Activated CD4-positive, alpha-beta T cell treated with anti-CD3 and anti-CD28 coated beads, Interleukin-10, Interleukin-2, amounts not matched to agents 100 ng/mL and 50 ng/mL, durations not matched to agents 16 hours and 8 hours (primary cell): ENCODE results near the gene ATP8A2.

Experiments
- DNase-seq: peaks from one replicate; pipeline ENCODE4 v3.0.0-alpha.2; 2020

ATP8A2 gene

GRCh38 chr13:25384758-25385410 is 13.1 kb downstream of the ATP8A2 start:
- no peak for DNase-seq

DNA sequence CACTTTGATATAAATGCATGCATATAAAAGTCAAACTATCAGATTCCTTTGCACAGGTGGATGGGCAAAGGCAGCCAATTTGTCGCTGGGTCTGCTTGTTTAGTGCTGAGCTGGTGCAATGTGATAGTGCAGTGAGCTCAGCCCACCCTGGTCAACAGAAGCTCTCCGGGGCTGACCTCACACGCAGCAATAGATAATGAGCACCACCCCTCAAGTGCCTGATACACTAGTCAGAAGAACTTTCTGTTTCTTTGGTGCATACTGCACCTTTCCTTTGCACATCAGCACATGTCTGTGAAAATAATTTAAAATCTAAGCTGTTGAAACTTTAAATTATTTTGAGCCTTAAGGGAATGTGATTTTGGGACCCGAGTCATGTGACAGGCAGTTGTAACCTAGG is 20.2 kb downstream of the ATP8A2 start:
- no peak for DNase-seq

DNA sequence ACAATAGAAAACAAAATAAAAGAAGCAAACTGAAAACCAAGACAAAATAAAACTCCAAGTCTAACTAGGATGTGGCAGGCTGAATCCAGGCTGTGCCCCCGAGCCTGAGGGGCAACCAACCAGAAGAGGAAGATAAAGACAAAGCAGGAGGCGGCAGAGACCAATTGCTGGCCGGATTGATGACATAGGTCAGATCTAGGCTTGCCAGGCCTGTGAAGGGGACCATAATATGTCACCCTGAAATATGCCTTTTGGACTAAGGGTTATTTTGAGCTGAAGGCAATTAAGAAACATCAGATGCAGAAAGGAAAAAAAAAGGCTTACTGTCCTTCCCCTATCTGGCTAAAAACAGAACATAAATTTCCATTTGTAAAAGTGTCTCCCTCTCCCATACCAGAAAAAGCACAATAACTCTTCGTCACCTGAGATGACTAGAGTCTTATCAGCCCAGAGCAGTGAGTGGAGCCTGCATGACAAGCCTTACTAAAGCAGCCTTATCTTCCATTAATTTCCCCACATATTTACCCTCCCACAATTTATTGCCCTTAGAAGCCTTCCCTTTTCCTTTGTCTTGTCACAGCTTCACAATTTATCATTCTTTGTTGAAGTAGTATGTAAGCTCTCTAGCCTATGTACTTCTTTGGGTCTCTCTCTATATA is 22.8 kb downstream of the ATP8A2 start:
- DNase-seq: no peak

DNA sequence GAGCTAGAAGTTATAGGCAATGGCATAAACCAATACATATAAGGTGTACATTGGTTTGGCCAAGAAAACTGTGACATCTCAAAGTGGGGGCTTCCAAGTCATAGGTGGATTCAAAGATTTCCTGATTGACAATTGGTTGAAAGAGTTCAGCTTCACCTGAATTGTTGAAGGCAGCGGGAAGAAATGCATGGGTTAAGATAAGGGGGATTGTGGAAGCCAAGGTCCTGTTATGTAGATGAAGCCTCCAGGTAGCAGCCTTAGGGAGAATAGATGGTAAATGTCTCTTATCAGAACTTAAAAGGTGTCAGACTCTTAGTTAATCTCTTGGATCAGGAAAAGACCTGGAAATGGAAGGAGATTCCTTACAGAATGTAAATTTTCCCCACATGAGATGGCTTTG is 26.0 kb downstream of the ATP8A2 start:
- DNase-seq: no peak

DNA sequence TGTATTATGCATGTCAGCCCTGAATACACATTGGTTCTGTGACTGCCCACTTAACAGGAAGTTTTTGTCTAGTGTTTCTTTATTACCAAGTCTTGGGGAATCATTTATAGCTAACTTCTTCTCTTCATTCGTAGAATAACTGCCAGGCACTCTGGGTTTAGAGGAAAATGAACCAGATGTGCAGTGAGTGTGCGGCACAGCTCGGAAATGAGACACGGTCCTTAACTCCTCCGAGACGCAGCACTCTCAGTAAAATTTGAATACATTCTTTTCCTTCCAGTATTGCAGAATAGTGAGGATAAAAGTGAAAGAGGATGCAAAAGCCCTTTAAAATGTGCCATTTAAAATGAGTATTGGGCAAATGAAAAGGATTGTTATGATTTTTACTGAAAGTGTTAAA is 29.2 kb downstream of the ATP8A2 start:
- DNase-seq: no peak

DNA sequence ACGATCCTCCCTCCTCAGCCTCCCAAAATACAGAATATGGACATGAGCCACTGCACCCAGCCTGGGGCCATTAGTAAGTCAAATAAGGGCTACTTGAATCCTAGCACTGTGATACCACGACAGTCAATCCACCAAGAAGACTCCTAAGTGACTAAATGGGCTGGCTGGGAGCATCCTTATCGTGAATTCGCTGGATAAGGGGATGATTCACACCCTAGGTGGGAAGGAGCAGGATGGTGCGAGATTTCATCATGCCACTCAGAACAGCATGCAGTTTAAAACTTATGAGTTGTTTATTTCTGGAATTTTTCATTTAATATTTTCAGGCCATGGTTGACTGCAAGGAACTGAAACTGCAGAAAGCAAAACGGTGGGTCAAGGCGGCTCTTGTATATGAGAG is 30.2 kb downstream of the ATP8A2 start:
- no peak for DNase-seq

- DNase-seq: peak; percentile 2
These were observed 34.6 kb downstream of the ATP8A2 start for GRCh38 chr13:25406377-25406776.

DNA sequence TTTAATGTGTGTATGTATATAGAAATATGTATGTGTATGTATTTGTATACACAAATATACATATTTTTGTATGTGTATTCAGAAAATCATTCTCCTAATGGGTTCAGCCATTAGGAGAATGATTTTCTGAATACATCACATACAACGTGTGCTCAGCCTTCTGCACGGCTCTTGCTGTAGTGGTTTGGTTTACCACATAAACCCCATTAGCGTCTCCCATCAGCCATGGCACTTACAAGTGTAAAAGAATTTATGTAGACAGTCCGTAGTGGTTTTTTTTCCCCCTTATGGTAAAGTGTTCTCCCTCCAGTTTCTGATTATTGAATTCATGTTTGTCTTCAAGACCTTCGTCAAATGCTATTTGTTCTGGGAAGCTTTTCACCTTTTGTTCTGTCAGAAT is 38.2 kb downstream of the ATP8A2 start:
- DNase-seq: no peak

DNA sequence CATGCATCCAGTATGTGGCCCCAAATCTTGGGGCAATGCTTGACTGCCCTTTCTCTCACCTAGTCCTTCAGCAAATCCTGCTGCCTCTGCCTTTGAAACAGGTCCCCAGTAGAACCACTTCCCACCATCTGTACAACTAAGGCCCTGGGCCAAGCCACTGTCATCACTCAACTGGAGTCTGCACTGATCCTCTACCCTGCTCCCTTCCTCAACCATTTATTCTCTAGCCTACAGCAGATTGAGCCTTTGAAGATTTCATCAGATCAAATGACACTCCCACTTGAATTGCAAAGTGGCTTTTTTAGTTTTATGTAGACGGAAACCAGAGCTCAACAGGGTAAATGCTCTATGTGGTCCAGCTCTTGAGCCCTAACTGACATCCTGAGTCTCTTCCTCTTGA is 43.5 kb downstream of the ATP8A2 start:
- no peak for DNase-seq

GRCh38 chr13:25417535-25417934 is 45.8 kb downstream of the ATP8A2 start:
- no peak for DNase-seq

DNA sequence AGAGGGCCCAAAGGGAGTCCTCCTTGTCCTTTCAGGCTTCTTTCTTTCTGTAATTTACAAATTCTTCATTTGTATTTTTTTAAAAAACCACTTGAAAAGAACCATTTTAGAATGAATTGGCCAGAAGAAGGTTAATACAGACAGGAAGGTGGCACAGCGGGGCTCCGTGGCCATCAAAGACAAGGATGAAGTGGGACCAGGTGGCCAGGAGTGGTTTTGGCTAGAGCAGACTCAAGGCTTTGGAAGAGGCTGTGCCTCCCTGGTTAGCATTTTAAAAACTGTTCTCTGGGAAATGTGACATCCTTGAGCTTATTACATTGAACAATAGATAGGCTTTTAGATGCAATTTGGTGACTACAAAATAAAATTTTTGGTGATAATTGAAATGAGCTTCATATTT is 48.4 kb downstream of the ATP8A2 start:
- DNase-seq: no peak

GRCh38 chr13:25421612-25422011 is 49.8 kb downstream of the ATP8A2 start:
- no peak for DNase-seq

DNA sequence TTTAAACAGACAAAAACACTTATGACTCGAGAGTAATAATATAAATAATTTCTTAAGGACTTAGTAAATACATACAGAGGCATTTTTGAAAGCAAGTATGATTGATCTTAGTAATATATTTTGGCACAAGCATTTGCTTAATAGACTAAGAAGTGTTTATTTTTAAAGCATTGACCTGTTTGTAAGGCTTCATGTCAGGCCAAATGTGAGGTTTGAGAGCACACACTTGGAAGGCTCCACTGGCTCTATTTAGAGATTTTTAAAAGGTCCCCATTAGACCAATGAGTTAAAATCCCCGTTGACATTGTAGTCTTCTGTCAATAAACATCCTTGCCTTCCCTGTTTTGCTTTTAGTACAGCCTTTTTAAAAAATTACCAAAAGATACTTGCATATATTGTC is 50.4 kb downstream of the ATP8A2 start:
- DNase-seq: no peak

- no peak for DNase-seq
These were observed 52.1 kb downstream of the ATP8A2 start for GRCh38 chr13:25423831-25424230.

DNA sequence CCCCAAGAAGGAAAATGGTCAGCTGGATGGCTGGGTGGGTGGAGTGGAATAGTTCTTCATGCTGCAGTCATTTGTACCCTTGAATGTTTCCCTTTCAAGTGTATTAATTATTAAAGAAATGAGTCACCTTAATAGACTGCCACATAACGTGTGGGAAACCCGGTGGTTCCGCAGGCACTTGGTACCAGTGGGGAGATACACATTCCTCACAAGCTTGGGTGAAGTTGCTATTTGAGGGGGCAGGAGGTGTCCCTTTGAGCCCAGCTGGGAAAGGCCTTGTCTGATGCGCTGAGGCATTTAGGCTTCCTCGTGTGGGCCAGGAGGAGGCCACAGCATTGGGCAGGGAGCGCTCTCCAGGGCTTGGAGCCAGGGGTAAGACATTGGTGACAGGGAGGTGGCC is 57.7 kb downstream of the ATP8A2 start:
- DNase-seq: no peak

DNA sequence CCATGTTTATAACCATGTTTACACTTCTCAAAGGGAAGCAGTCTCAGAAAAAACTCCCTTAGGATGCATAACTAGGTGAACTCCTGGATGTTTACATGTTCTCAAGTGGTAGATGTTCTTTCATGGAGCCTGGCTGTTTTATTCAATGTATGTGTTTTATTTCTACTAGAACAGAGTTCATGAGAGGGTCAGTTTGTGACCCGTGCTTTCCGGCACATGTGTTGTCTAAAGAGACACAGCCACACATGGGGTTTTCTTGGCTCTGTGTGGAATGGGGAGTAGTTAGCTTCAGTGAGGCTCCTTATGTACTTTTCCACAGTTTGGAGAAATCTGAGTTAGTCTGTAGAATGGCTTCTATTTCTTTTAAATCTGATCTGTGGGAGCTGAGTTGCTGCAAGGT is 60.9 kb downstream of the ATP8A2 start:
- DNase-seq: no peak

DNA sequence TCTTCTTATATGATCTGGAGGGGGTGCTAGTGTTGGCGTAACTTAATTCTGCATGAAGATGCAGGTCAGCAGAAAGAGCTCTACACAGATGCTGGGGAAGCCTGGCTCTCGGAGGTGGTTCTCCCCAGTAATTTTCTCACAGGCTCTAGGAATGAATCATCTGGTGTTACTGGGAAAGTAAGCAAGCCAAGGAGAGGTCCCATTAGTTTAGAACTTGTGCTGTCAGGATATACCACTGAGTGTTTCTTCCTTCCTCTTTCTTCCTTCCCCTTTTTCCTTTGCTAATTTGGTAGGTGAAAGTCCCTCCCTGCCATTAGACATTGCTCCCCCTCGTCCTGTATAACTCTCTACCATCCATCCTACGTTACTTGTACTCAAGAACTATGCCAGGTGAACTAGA is 68.3 kb downstream of the ATP8A2 start:
- no peak for DNase-seq

- no peak for DNase-seq
These were observed 74.5 kb downstream of the ATP8A2 start for GRCh38 chr13:25446261-25446660.

- DNase-seq: no peak
These were observed 75.6 kb downstream of the ATP8A2 start for GRCh38 chr13:25447396-25447795.

DNA sequence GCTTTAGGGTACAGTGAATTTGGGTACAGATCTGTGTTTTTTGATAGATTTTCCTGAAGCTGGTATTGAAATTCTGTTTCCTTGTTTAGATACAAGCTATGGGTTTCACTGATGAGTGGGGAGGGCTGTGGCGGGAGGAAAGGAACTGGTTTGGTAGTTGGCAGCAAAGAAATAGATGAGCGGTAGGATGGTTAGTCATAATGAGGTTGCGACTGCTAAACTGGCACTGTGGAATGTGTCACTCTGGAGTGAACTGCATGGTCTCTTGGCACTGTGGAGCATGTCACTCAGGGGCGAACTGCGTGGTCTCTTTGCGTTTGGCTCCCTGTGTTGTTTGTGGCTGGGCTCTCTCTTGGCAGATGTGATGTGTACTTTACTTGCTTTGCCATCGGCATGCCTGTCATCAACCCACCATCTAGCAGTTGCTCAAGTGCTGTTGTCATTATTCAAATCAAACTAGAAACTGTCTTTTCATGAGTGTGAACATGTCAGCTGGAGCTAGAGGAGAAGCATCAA is 82.1 kb downstream of the ATP8A2 start:
- no peak for DNase-seq

- DNase-seq: no peak
These were observed 83.4 kb downstream of the ATP8A2 start for GRCh38 chr13:25455146-25455545.

- DNase-seq: no peak
These were observed 85.8 kb downstream of the ATP8A2 start for GRCh38 chr13:25457566-25457965.

GRCh38 chr13:25462301-25463125 is 90.7 kb downstream of the ATP8A2 start:
- no peak for DNase-seq

DNA sequence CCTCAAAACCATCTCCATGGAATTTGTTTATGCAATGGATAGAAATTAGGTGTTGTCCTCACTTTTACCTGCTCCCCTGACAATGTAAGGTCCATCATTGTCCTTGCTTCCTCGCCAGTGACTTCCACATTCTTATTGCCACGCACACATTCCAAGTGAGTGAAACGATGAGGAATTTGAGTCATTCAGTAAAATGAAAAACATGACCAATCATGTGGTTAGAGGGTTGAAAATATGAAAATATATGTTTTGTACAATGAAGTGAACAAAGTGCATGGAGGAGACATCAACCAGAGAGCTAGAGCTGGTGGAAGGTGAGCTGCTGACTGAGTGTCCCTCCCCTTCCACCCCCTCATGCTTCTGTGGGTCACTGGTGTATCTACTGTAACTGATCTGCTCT is 91.7 kb downstream of the ATP8A2 start:
- DNase-seq: no peak
